ENCODE data around the gene DOK3. TPM values are rescaled to one million over a fixed set of nuclear protein-coding genes. Genes with fewer than 3 reads are reported as not detected.

Gene DOK3
- total and polyA plus RNA-seq, 2 donors (not counting 1 experiment from before 2014, with no cell fraction given): 103 to 115 TPM

DNA sequence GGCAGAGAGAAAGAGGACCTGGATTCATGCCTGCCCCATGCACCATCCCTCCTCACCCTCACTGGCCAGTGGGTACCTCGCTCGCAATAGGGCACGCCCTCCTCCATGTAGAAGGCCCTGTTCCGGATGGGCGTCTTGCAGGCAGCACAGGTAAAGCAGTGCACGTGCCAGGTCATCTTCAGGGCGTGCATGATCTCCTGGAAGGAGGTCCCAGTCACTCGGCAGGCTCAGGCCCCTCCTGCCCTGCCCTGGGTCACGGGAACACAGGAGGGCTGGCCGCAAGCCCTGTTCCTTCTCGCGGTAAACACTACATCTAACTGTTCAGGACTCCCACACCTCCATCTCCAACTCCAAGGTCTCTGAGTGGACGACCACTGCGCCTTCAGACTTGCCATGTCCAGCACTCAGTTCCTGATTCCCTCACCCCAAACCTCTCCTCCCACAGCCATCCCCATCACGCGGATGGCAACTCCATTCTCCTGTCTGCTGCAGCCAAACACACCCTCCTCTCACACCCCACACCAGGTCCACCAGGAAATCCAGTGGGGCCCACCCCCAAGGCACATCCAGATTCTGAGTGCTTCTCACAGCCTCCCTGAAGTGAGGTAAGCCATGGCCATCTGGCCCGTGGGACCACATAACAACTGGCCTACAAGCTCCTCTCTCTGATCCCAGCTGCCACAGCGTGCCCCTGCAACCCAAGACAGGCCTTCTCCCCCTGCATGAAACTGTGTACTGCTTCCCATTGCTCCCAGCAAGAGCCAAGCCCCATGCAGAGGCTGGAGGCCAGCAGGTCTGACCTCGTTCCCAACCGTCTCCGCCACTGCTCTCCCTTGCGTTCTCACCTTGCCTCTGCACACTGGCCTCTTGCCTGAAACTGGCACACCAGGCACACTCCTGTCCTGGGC, 25.4 kb downstream of the DOK3 start:
- ChIA-PET CTCF (no interaction called here), POLR2A (interaction anchor here (0.5 kb wide), 1 partner anchor 10 kb away, joined by 5 read pairs; no protein-coding TSS in a partner anchor)
- Histone ChIP-seq H3K27ac (ENCODE audit: low read length in 2 of 2) (no peak overlapping the region), H3K9ac (ENCODE audit: low read length) (no peak overlapping the region), H4K20me1 (ENCODE audit: control insufficient read depth, insufficient read depth, low read length, poor library complexity, severe bottlenecking) (no peaks in the 10 kb centered on the region), H3K27me3 (replicated peaks in 1 of 4; ENCODE audit: control extremely low read depth in 1 of 4, control insufficient read depth in 3 of 4, insufficient read depth in 4 of 4, low read length in 3 of 4) (no peaks in the 10 kb centered on the region), H2AFZ (ENCODE audit: insufficient read depth, low read depth, low read length, poor library complexity, severe bottlenecking) (no peak overlapping the region), H3K79me2 (ENCODE audit: control insufficient read depth, insufficient read depth, low read length) (no peaks in the 10 kb centered on the region), H3K9me3 (ENCODE audit: control extremely low read depth in 1 of 3, control insufficient read depth in 2 of 3, insufficient read depth in 1 of 3, low read length in 2 of 3) (no peaks in the 10 kb centered on the region), H3K4me3 (ENCODE audit: control extremely low read depth in 1 of 5, extremely low read depth in 1 of 5, insufficient read depth in 1 of 5, low read depth in 2 of 5, low read length in 4 of 5) (no peak overlapping the region), H3K36me3 (replicated peaks in 1 of 2; ENCODE audit: control extremely low read depth in 1 of 2, control insufficient read depth in 1 of 2, extremely low read depth in 1 of 2, insufficient read depth in 2 of 2, low read length in 1 of 2) (peaks cover 0 to 8% of the 10 kb centered on the region in 2 experiments), H3K4me1 (ENCODE audit: control insufficient read depth in 2 of 2, insufficient read depth in 2 of 2, low read length in 2 of 2) (peaks cover 8% of the 10 kb centered on the region in 2 donors), H3K4me2 (replicated peaks; ENCODE audit: low read depth, low read length, poor library complexity, severe bottlenecking) (no peak overlapping the region)
- no peak for TF ChIP-seq EZH2 (IDR thresholded peaks at IDR 0.05; ENCODE audit: borderline replicate concordance, insufficient read depth, low read depth, low read length, poor library complexity, severe bottlenecking)
- TF ChIP-seq, protein P1, sequence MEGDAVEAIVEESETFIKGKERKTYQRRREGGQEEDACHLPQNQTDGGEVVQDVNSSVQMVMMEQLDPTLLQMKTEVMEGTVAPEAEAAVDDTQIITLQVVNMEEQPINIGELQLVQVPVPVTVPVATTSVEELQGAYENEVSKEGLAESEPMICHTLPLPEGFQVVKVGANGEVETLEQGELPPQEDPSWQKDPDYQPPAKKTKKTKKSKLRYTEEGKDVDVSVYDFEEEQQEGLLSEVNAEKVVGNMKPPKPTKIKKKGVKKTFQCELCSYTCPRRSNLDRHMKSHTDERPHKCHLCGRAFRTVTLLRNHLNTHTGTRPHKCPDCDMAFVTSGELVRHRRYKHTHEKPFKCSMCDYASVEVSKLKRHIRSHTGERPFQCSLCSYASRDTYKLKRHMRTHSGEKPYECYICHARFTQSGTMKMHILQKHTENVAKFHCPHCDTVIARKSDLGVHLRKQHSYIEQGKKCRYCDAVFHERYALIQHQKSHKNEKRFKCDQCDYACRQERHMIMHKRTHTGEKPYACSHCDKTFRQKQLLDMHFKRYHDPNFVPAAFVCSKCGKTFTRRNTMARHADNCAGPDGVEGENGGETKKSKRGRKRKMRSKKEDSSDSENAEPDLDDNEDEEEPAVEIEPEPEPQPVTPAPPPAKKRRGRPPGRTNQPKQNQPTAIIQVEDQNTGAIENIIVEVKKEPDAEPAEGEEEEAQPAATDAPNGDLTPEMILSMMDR (IDR thresholded peaks at IDR 0.05): no peak
- no peak overlapping the region for H3K27ac Mint-ChIP-seq
- intact Hi-C loops (cut with micrococcal nuclease): no loop called here
- H3K4me1 Mint-ChIP-seq: peaks cover 9% of the 10 kb centered on the region
- 99% methylated on average over 21 of the region's 22 CpGs for WGBS (ENCODE audit: insufficient coverage)
- no peak for DNase-seq
- H3K9me3 Mint-ChIP-seq (ENCODE audit: insufficient read depth): no peaks in the 10 kb centered on the region
- no peaks in the 10 kb centered on the region for H3K27me3 Mint-ChIP-seq
- no peak overlapping the region for H3K4me3 Mint-ChIP-seq
- ATAC-seq (ENCODE audit: low read depth): no peak

DNA sequence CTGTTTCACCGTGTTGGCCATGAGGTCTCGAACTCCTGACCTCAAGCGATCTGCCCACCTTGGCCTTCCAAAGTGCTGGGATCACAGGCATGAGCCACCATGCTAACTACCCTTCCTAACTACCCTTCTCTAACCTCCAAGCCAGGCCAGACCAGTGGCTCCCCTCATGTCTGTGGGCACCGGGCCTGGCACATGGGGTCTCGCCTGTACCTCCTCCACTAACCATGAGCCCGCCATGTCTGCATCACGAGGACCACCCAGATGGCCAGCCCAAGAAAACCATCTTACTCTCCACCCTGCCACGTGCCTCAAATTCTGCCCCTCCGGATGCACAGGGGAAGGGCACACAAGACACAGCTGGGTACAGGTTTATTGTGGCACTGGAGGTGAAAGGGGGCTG, 26.6 kb downstream of the DOK3 start:
- Histone ChIP-seq H3K9me3 (ENCODE audit: control extremely low read depth in 1 of 3, control insufficient read depth in 2 of 3, insufficient read depth in 1 of 3, low read length in 2 of 3) (no peaks in the 10 kb centered on the region), H3K36me3 (replicated peaks in 1 of 2; ENCODE audit: control extremely low read depth in 1 of 2, control insufficient read depth in 1 of 2, extremely low read depth in 1 of 2, insufficient read depth in 2 of 2, low read length in 1 of 2) (peaks cover 0 to 8% of the 10 kb centered on the region in 2 experiments), H3K79me2 (ENCODE audit: control insufficient read depth, insufficient read depth, low read length) (no peaks in the 10 kb centered on the region), H3K4me2 (replicated peaks; ENCODE audit: low read depth, low read length, poor library complexity, severe bottlenecking) (no peak overlapping the region), H2AFZ (ENCODE audit: insufficient read depth, low read depth, low read length, poor library complexity, severe bottlenecking) (no peak overlapping the region), H3K27me3 (replicated peaks in 1 of 4; ENCODE audit: control extremely low read depth in 1 of 4, control insufficient read depth in 3 of 4, insufficient read depth in 4 of 4, low read length in 3 of 4) (no peaks in the 10 kb centered on the region), H3K4me1 (ENCODE audit: control insufficient read depth in 2 of 2, insufficient read depth in 2 of 2, low read length in 2 of 2) (peaks cover 14 to 19% of the 10 kb centered on the region in 2 donors), H3K9ac (ENCODE audit: low read length) (no peak overlapping the region), H3K4me3 (ENCODE audit: control extremely low read depth in 1 of 5, extremely low read depth in 1 of 5, insufficient read depth in 1 of 5, low read depth in 2 of 5, low read length in 4 of 5) (no peak overlapping the region), H4K20me1 (ENCODE audit: control insufficient read depth, insufficient read depth, low read length, poor library complexity, severe bottlenecking) (no peaks in the 10 kb centered on the region), H3K27ac (ENCODE audit: low read length in 2 of 2) (no peak overlapping the region)
- no peaks in the 10 kb centered on the region for H3K27me3 Mint-ChIP-seq
- H3K27ac Mint-ChIP-seq: no peak overlapping the region
- no peak for DNase-seq
- POLR2A ChIA-PET: no interaction called here
- no peak for ATAC-seq (ENCODE audit: low read depth)
- TF ChIP-seq, protein P1 (IDR thresholded peaks at IDR 0.05): no peak
- TF ChIP-seq EZH2 (IDR thresholded peaks at IDR 0.05; ENCODE audit: borderline replicate concordance, insufficient read depth, low read depth, low read length, poor library complexity, severe bottlenecking): no peak
- CTCF ChIA-PET: interaction anchor here (0.6 kb wide), 1 partner anchor 51 kb away, joined by 4 read pairs; no protein-coding TSS in a partner anchor
- H3K9me3 Mint-ChIP-seq (ENCODE audit: insufficient read depth): no peaks in the 10 kb centered on the region
- intact Hi-C loops (cut with micrococcal nuclease): no loop called here
- peaks cover 17% of the 10 kb centered on the region for H3K4me1 Mint-ChIP-seq
- 94% methylated on average over 8 of the region's 9 CpGs for WGBS (ENCODE audit: insufficient coverage)
- H3K4me3 Mint-ChIP-seq: no peak overlapping the region
